GM18505 (cell line): Measurements from ENCODE around the gene CCDC85C.

Experiments used
- ATAC-seq: cut with Tn5 transposase; IDR thresholded peaks from one replicate; pipeline ENCODE4 v1.9.1; 2021; ENCODE audit not compliant: unreplicated experiment
- POLR2A ChIP-seq: IDR thresholded peaks from 4 replicates; pipeline ENCODE4 v1.6.1; 2011; ENCODE audit warnings: borderline replicate concordance; ENCODE audit not compliant: insufficient read depth, insufficient read length; ENCODE audit errors: extremely low read depth

The CCDC85C gene

DNA sequence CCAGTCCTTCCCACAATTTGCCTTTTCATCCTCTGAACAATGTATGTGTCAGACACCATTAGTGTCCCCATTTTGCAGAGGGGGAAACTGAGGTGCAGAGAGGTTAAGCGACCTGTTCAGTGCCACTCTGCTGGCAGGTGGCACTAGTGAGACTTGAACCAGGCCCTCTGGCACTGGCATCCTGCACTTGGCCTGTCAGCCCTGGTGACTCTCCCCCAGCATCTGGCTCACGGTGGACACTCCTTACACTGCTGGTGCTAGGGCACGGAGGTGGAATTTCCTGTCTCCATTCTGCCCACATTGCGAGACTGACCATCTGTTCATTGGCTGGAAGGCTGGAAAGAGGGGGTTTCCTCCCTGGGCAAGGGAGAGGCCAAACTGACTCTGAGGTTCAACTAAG lies 74.1 kb downstream of the CCDC85C start:
- no peak for ATAC-seq
- TF ChIP-seq POLR2A = no peak

DNA sequence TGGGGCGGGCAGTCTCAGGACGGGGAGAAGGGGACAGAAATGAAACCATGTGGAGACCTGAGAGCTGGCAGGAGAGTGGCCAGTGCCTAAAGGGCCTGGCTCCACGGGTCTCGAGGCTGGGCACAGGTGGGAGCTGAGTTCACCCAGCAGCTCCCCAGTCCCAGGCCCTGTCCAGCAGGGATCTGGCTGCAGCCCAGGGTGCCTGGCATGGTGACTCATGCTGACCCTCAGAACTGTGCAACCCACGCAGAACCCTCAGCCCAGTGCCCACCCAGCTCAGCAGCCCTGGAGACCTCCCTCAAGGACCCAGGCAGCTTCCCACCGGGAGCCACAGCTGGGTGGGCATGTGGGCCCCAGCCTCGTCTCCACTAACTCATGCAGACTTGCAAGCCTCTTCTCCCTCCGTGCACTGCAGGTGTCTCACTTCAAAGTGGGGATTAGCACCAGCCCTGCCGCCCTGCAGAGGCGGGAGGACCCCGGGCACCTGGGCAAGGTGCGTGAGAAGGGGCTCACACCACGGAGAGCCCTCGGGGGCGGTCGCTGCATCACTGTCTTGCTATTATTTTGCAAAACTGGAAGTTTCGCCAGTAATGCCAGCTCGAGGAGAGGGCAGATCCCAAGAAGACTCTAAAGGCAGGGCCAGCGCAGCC lies 76.5 kb downstream of the CCDC85C start:
- TF ChIP-seq POLR2A = no peak
- no peak for ATAC-seq

DNA sequence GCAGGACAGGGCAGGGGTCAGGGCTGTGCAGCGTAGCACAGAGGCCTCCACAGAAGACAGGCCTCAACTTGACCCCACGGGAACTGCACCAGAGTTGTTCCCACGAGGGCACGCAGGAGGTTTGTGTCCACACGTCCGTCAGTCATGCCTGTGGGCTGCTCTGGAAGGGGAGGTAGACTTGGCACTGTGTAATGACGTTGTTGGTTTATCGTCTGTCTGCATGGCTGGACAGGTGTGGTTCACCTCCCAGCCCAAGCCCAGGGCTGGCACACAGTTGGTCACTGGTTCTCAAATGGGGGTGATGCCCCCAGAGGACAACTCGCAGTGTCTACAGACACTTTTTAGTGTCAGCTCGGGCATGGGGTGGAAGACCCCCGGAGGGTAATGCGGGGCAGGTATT lies 77.0 kb downstream of the CCDC85C start:
- no peak for TF ChIP-seq POLR2A
- ATAC-seq = no peak

DNA sequence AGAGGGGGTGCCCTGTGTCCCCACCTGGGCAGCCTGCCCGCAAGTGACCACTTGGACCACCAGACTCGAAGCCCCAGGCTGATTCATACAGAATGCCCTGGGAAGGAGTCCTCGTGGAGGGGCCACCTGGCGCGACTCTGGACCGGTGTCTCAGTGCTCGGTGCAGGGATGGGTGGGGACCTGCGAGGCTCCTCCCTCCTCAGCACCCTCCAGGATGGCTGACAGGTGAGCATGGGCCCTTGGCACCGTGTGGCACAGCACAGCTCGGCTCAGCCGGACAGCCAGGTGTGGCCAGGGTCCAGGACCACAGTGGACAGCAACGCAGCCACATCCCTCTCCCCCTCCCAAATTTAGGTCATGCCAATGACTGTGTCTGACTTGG lies 78.3 kb downstream of the CCDC85C start:
- no peak for ATAC-seq

DNA sequence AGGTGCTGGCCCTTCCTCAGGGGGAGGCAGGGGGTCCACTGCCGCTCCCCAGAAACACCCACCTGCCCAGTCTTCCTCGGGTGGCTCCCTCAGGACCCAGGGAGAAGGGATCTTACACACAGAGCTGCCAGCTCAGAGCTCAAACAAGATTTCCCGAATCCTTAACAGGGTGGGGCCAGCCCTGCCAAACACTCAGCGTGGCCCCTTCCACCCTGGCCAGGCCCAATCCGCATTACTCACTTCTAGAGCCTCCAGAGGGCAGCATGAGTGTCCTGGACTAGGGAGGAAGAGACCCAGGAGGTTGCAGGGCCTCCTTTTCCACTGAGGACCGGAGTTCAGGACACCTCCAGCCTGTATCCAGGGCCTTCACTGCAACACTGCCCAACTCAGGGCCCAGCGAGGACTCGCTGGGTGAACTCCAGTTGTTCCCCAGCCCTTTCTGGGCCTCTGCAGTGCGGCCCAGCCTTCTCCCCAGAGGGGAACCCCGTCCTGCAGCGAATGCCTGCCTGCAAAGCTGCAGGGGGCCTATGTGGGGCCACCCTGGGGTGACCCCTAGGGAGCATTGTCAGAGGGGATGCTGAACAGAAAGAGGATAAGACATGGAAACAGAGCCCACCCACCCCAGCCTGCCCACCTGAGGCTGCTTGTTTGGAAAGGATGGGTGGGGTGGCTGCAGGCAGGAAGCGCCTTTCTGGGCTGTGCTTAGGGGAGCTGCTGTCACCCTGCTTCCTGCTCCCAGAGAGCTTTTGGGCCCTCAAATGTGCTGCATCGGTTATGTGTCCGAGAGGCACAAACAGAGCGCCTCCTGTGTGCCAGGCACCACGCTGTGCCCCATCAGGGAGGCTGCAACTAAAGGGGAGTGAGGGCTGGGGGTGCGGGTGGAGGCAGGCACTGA lies 79.0 kb downstream of the CCDC85C start:
- no peak for ATAC-seq
- TF ChIP-seq POLR2A = no peak

More for the DNA sequence above, 78.3 kb downstream of the CCDC85C start:
- TF ChIP-seq POLR2A = no peak

DNA sequence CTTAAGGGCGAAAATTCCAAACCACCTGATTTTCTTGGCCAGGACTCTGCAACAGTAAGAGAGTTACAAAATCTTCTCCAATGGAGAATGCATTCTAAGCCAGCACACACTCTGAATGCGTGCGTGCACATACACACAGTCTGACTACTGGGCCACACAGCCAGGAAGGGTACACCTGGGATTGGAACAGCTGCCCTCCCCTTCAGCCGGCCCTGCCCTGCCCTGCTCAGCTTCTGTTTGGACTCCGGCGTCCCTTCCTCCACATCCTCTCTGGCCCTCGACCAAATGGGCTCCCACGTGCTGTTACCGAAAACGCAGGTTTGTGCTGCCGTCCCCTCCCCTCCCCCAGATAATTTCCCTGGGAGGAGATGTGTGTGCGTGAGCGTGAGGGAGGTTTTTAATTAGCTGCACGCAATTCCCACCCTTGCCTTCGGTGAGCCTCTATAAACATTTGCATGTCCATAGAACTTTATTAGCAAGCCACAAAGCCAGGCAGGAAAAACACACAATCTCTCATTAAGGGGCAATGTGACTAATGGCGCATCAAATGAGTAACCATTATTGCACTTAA lies 79.8 kb downstream of the CCDC85C start:
- no peak for TF ChIP-seq POLR2A
- no peak for ATAC-seq

DNA sequence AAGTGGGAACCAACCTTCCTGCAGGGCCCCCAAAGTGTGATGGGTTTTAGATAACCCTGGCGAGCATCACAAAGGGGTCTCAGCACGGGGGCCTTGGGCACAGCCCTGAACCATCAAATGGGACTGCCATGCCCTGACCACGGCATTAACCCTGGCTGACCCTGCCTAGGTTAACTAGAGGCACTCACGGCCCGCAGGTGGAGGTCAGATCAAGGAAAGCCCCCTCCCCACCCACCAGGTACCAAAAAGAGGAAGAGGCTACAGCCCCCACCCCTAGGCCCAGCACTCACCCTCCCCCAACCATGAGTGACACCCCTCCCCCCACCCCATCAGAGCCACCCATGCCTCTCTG lies 80.3 kb downstream of the CCDC85C start:
- no peak for ATAC-seq
- TF ChIP-seq POLR2A = no peak

DNA sequence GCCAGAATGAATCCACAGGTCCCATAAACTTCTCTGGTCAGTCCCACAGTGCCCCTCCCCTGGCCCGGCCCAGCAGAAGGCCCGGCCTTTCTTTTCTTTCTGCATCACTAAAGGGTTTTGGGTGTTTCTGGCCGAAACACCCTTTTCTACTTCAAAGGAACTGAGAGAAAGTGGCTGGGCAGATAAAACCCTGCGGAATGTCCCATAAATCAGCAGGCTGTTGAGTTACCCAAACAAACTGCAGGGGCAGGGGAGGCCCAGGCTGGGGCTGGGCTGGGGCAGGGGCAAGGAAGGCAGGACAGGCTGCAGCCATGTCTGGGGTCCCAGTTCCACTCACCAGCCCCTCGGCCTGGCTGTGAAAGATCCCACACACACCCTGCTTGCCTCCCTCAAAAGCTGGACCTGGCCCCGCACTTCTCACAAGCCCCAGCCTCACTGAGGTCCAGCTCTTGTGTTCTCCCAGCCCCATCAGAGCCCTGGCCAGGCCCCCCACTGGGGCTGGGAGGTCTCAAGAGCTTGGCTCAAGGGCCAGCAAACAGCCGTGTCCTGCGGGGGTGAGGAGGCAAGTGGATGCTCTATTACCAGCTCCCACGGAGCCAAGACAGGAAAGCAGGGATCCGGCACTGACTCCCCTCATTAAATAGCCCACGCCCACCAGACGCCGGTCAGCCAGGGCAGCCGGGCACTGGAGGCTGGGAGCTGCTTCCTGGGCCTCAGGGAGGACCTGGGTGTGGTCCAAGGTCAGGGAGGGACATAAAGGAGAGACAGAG lies 80.9 kb downstream of the CCDC85C start:
- TF ChIP-seq POLR2A = no peak
- no peak for ATAC-seq

DNA sequence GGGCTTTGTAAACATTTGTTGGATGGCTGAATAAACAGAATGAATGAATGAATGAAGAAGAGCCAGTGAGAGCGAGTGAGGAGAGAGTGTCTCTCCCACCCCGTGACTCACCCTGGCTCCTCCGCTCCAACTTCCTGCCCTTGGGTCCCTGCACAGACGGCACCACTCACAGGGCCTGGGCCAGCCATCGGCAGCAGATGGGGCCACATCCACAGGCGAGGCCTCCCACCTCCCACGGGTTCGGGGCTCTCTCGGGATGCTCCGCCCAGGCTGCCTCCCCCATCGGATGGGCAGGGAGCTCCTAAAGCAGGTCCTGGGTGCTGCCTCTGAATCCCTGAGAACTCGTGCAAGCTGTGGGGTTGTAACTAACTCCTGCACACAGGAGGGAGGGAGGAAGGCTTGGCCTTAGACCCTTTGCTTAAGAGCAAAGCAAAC lies 81.5 kb downstream of the CCDC85C start:
- ATAC-seq = no peak

DNA sequence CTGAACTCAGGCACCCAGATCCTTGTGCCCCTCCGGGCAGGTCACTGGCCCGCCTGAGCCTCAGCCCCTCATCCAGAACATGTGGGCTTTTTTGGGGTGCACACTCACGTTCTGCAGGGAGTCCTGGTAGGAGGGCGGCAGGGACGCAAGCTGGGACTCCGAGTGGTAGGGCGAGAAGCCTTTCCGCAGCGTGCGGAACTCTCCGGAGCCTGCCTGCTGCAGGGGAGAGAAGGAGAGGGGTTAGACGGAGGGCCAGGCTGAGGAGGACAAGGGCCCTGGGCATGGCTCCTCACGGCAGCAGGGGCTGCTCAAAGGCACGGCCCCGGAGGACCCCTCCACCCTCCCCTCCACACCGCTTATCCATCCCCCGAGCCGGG lies 82.0 kb downstream of the CCDC85C start:
- no peak for ATAC-seq
- no peak for TF ChIP-seq POLR2A

More for the DNA sequence above, 81.5 kb downstream of the CCDC85C start:
- TF ChIP-seq POLR2A = no peak

DNA sequence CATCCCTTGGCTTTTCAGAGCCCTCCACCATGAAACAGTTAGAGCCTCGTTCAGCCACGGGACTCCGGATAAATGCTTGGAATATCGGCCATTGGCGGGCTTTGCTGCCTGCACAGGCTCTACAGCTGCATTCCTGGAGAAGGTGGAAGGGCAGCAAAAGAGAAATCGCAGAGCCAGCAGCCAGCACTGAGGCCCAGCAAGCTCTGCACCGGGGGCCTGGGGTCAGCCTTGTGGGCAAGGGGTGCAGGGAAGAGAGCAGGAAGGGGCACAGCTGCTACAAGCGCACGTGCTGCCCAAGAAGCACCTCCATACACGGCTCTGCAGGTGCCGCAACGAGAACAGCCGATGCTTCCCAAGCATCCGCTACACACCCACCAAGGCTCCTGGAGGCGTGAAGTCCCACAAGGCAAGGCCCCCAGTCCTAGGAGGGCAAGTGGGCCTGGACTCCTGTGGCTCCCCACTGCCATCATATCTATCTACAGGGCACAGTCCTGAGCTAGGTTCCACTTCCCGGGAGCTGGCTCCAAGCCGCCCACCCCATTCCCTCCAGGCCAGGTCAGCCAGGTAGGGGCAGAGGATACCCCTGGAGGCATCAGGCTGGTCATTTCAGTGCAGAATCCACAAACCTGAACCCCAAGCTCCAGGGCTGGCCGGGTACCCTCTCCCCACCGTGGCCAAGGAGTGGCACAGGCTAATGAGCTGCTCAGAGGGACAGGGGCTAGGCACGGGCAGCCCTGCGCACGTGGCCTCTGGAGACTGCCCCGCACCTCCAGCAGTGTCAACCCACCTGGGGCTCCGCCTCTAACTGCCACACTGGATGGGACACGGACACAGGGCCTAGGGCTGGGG lies 82.6 kb downstream of the CCDC85C start:
- no peak for TF ChIP-seq POLR2A
- ATAC-seq = no peak

DNA sequence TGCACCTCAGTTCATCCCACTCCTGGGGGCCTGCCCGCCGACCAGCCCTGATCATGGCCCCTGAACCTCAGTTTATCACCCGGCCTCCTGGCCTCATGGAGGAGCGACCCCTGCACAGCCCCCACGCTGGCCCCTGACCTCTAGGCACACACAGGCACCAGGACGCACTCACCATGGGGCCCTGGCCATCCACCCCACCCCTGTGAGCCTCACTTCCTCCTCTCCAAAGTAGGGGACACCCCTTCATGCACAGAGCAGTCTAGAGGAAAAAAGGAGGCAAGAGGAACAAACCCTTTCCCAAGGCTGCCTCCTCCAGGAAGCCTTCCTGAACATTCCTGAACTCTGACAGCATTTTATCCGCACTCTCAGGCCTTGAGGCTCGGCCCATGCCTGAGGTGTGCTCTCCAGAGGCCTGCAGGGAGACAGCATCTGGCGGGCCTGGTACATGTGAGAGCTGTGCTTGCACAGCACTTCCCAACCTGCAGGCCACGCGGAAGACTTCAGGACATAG lies 83.4 kb downstream of the CCDC85C start:
- no peak for ATAC-seq

DNA sequence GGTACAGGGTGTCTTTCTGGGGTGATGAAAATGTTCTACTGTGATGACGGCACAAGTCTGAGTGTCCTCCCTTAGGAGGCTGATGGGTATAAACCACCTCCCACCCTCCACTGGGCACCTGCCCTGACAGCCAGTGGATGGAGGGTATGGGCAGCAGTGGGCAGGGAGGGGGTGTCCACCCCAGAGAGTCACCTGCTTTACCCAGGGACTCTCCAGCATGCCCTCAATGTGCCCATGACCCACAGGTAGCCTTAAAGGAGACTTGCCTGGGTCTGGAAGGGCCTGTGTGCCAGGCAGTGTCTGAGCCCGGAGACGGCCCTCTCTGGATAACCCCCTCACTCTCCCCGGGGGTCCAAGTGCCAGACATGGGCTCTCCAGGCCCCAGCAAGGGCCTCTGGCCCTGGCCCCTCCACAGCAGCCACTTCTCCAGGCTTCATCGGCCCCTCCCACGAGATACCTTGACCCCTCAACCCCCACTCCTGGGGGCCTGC lies 84.0 kb downstream of the CCDC85C start:
- no peak for ATAC-seq
- no peak for TF ChIP-seq POLR2A

More for the DNA sequence above, 83.4 kb downstream of the CCDC85C start:
- TF ChIP-seq POLR2A = no peak

DNA sequence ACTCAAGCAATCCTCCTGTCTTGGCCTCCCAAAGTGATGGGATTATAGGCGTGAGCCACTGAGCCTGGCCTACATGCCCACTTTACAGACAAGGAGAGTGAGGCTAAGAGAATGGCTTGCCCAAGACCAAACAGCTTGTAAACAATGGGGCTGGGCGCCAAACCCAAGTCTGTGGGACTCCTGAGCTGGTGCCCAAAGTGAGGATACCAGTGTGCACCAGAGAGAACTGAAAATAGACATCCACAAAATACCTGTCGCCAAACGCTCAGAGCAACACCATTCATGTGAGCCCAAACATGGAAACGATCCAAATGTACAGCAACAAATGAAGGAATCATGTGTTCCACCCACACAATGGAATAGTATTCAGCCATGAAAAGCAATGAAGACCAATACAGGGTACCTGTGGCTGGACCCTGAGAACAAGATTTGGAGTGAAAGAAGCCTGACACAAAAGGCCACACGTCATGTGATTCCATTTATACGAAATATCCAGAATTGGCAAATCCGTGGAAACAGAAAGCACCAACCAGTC lies 84.6 kb downstream of the CCDC85C start:
- no peak for ATAC-seq
- no peak for TF ChIP-seq POLR2A
